Astrocyte (in vitro differentiated cells and primary cell): ENCODE measurements around the gene ITGA8. TPM values are rescaled to one million over a fixed set of nuclear protein-coding genes. Genes with fewer than 3 reads are reported as not detected.

Experiments used
- DNase-seq: peaks from one replicate; pipeline ENCODE4 v3.0.0-alpha.2; 2010; ENCODE audit warnings: low read depth
- FAIRE-seq: peaks from 2 replicates; lab custom pipeline; 2011; peaks lifted over from hg19 to GRCh38; lab: Jason Lieb, UNC
- H2AFZ ChIP-seq: 2 replicates; pipeline ENCODE4 v1.6.0; 2012; ENCODE audit warnings: low read depth, low read length, inconsistent platforms
- H3K27ac ChIP-seq: 2 replicates; pipeline ENCODE4 v1.5.1; 2011; ENCODE audit warnings: low read depth, low read length, inconsistent platforms
- H3K27me3 ChIP-seq: 2 replicates; pipeline ENCODE4 v1.6.0; 2011; ENCODE audit warnings: low read length, inconsistent platforms; ENCODE audit not compliant: insufficient read depth
- H3K36me3 ChIP-seq: 2 replicates; pipeline ENCODE4 v1.5.1; 2011; ENCODE audit warnings: low read length, inconsistent platforms; ENCODE audit not compliant: insufficient read depth
- H3K4me1 ChIP-seq: 2 replicates; pipeline ENCODE4 v1.5.1; 2011; ENCODE audit warnings: low read length, inconsistent platforms; ENCODE audit not compliant: insufficient read depth
- H3K4me2 ChIP-seq: 2 replicates; pipeline ENCODE4 v1.6.0; 2012; ENCODE audit warnings: low read length, inconsistent platforms
- H3K4me3 ChIP-seq: 2 replicates; pipeline ENCODE4 v1.5.1; 2011; ENCODE audit warnings: low read depth, mild to moderate bottlenecking, low read length, inconsistent platforms; ENCODE audit not compliant: insufficient read depth
- H3K79me2 ChIP-seq: 2 replicates; pipeline ENCODE4 v1.6.0; 2012; ENCODE audit warnings: mild to moderate bottlenecking, low read length, inconsistent platforms; ENCODE audit not compliant: insufficient read depth
- H3K9ac ChIP-seq: 2 replicates; pipeline ENCODE4 v1.6.0; 2012; ENCODE audit warnings: mild to moderate bottlenecking, low read length, inconsistent platforms
- H3K9me3 ChIP-seq: 2 replicates; pipeline ENCODE4 v1.5.1; 2012; ENCODE audit warnings: low read depth, mild to moderate bottlenecking, low read length, inconsistent platforms; ENCODE audit not compliant: insufficient read depth
- H4K20me1 ChIP-seq: 2 replicates; pipeline ENCODE4 v1.6.0; 2012; ENCODE audit warnings: low read length, inconsistent platforms; ENCODE audit not compliant: insufficient read depth
- H3K27ac Mint-ChIP-seq: one replicate; pipeline ENCODE4 v1.8.0; 2021; ENCODE audit warnings: mild to moderate bottlenecking, mixed read lengths; ENCODE audit not compliant: unreplicated experiment
- H3K27me3 Mint-ChIP-seq: one replicate; pipeline ENCODE4 v1.8.0; 2021; ENCODE audit warnings: low read depth, mixed read lengths; ENCODE audit not compliant: unreplicated experiment
- H3K36me3 Mint-ChIP-seq: one replicate; pipeline ENCODE4 v1.8.0; 2021; ENCODE audit warnings: low read depth, mixed read lengths; ENCODE audit not compliant: unreplicated experiment
- H3K4me1 Mint-ChIP-seq: one replicate; pipeline ENCODE4 v1.8.0; 2021; ENCODE audit warnings: low read depth, mixed read lengths; ENCODE audit not compliant: unreplicated experiment
- H3K4me3 Mint-ChIP-seq: one replicate; pipeline ENCODE4 v1.8.0; 2021; ENCODE audit warnings: mild to moderate bottlenecking, moderate library complexity, mixed read lengths; ENCODE audit not compliant: unreplicated experiment
- H3K9me3 Mint-ChIP-seq: one replicate; pipeline ENCODE4 v1.8.0; 2021; ENCODE audit warnings: mild to moderate bottlenecking, mixed read lengths; ENCODE audit not compliant: unreplicated experiment
- EZH2 ChIP-seq: IDR thresholded peaks from 2 replicates; pipeline ENCODE4 v1.6.1; 2012; ENCODE audit warnings: mild to moderate bottlenecking, low read length, inconsistent platforms; ENCODE audit not compliant: insufficient read depth
- total RNA-seq: library from RNA; stranded (reverse); gene quantifications from 2 replicates; pipeline ENCODE4 v1.2.1, GENCODE V29; 2021
- TF ChIP-seq, protein P1 (sequence below): IDR thresholded peaks from 2 replicates; pipeline ENCODE4 v1.5.1; 2011; ENCODE audit warnings: low read depth, mild to moderate bottlenecking, inconsistent platforms, low read length, moderate library complexity; ENCODE audit not compliant: insufficient read depth

The ITGA8 gene
- total RNA-seq, 1 donor from 2014 or later = not detected

DNA sequence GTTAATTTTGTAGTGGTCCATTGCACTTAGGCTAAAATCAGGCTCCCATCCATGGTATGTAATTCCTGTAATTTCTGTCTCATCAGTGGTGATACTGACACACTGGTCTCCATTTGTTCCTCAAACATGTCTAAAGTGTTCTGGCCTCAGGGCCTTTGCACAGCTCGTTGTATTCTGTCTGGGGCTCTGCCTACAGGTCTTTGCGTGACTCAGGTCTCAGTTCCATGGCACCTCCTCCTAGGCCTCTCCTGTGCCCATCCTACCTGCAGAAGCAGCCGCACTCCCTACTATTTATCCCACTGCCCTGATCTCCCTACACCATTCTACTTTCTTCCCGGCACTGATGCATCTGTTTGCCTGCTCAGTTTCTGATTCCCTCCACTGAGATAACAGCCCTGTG, 173.8 kb downstream of the ITGA8 start:
- peaks cover 2% of the 10 kb centered on the region for H3K9me3 Mint-ChIP-seq
- no peak for TF ChIP-seq EZH2
- TF ChIP-seq, protein P1, sequence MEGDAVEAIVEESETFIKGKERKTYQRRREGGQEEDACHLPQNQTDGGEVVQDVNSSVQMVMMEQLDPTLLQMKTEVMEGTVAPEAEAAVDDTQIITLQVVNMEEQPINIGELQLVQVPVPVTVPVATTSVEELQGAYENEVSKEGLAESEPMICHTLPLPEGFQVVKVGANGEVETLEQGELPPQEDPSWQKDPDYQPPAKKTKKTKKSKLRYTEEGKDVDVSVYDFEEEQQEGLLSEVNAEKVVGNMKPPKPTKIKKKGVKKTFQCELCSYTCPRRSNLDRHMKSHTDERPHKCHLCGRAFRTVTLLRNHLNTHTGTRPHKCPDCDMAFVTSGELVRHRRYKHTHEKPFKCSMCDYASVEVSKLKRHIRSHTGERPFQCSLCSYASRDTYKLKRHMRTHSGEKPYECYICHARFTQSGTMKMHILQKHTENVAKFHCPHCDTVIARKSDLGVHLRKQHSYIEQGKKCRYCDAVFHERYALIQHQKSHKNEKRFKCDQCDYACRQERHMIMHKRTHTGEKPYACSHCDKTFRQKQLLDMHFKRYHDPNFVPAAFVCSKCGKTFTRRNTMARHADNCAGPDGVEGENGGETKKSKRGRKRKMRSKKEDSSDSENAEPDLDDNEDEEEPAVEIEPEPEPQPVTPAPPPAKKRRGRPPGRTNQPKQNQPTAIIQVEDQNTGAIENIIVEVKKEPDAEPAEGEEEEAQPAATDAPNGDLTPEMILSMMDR = no peak
- no peak overlapping the region for H3K9ac ChIP-seq
- no peaks in the 10 kb centered on the region for H3K27me3 ChIP-seq
- no peaks in the 10 kb centered on the region for H3K36me3 Mint-ChIP-seq
- H4K20me1 ChIP-seq = no peaks in the 10 kb centered on the region
- FAIRE-seq (no peak), DNase-seq (no peak)
- no peaks in the 10 kb centered on the region for H3K4me1 Mint-ChIP-seq
- H3K36me3 ChIP-seq = no peaks in the 10 kb centered on the region
- no peak overlapping the region for H3K27ac Mint-ChIP-seq
- no peak overlapping the region for H2AFZ ChIP-seq
- no peaks in the 10 kb centered on the region for H3K79me2 ChIP-seq
- no peak overlapping the region for H3K4me3 Mint-ChIP-seq
- H3K27ac ChIP-seq = no peak overlapping the region
- no peaks in the 10 kb centered on the region for H3K4me1 ChIP-seq
- no peak overlapping the region for H3K4me3 ChIP-seq
- H3K9me3 ChIP-seq = peaks cover 6% of the 10 kb centered on the region
- H3K4me2 ChIP-seq = no peak overlapping the region
- H3K27me3 Mint-ChIP-seq = peaks cover under 1% of the 10 kb centered on the region

DNA sequence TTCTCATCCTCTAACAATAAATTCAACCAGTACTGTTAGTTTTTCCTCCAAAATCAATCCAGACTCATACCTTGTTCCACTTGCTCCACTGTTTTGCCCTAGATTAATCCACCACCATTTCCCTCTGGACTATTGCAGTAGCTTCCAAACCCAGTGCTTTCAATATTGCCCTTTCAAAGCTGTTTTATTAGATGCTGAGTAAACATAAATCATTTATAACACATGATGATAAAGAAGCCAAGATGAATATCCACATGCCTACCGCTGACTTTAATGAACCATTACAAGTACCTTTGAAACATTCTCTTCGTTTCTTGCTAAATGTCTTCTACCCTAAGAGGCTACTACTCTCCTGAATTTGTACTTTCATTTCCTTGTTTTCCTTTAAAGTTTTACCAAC, 174.5 kb downstream of the ITGA8 start:
- H3K27me3 ChIP-seq = no peaks in the 10 kb centered on the region
- peaks cover 6% of the 10 kb centered on the region for H3K9me3 ChIP-seq
- Mint-ChIP-seq H3K36me3 (no peaks in the 10 kb centered on the region), H3K4me1 (no peaks in the 10 kb centered on the region), H3K9me3 (peaks cover 2% of the 10 kb centered on the region), H3K27ac (no peak overlapping the region), H3K4me3 (no peak overlapping the region), H3K27me3 (no peaks in the 10 kb centered on the region)
- no peaks in the 10 kb centered on the region for H3K36me3 ChIP-seq
- no peak overlapping the region for H3K4me3 ChIP-seq
- no peak overlapping the region for H2AFZ ChIP-seq
- no peak for TF ChIP-seq EZH2
- TF ChIP-seq, protein P1 = no peak
- no peak overlapping the region for H3K27ac ChIP-seq
- FAIRE-seq = no peak
- no peaks in the 10 kb centered on the region for H4K20me1 ChIP-seq
- DNase-seq = no peak
- no peaks in the 10 kb centered on the region for H3K79me2 ChIP-seq
- no peaks in the 10 kb centered on the region for H3K4me1 ChIP-seq
- no peak overlapping the region for H3K4me2 ChIP-seq
- no peak overlapping the region for H3K9ac ChIP-seq

DNA sequence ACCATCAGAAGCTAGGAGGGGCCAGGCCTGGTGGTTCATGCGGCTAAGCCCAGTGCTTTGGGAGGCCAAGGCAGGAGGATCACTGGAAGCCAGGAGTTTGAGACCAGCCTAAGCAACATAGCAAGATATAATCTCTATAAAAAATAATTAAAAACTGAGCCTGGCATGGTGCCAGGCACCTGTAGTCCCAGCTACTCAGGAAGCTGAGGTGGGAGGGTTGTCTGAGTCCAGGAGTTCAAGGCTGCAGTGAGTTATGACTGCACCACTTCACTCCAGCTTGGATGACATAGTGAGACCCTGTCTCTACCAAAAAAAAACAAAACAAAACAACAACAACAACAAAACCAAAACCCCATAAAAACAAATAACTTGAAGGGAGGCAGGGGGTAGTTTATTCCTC, 175.7 kb downstream of the ITGA8 start:
- no peaks in the 10 kb centered on the region for H3K36me3 Mint-ChIP-seq
- TF ChIP-seq, protein P1 = no peak
- TF ChIP-seq EZH2 = no peak
- no peak overlapping the region for H3K27ac ChIP-seq
- no peak overlapping the region for H3K4me3 Mint-ChIP-seq
- H3K9ac ChIP-seq = no peak overlapping the region
- no peaks in the 10 kb centered on the region for H3K4me1 Mint-ChIP-seq
- peaks cover 5% of the 10 kb centered on the region for H3K9me3 Mint-ChIP-seq
- H3K4me2 ChIP-seq = no peak overlapping the region
- no peaks in the 10 kb centered on the region for H3K4me1 ChIP-seq
- no peaks in the 10 kb centered on the region for H3K27me3 ChIP-seq
- no peak overlapping the region for H2AFZ ChIP-seq
- no peaks in the 10 kb centered on the region for H3K36me3 ChIP-seq
- H4K20me1 ChIP-seq = no peaks in the 10 kb centered on the region
- FAIRE-seq = no peak
- H3K27me3 Mint-ChIP-seq = no peaks in the 10 kb centered on the region
- no peak for DNase-seq
- peaks cover 4% of the 10 kb centered on the region for H3K9me3 ChIP-seq
- no peak overlapping the region for H3K27ac Mint-ChIP-seq
- H3K4me3 ChIP-seq = no peak overlapping the region
- no peaks in the 10 kb centered on the region for H3K79me2 ChIP-seq
